PFSK-1 (cell line): Measurements from ENCODE around the gene PIKFYVE.

Experiments used
- FOXP2 ChIP-seq: optimal IDR thresholded peaks from 2 replicates; pipeline ENCODE3; 2011; ENCODE audit warnings: borderline replicate concordance, control low read depth, inconsistent platforms; ENCODE audit not compliant: insufficient read depth; ENCODE audit errors: extremely low read length, extremely low read depth
- POLR2AphosphoS5 ChIP-seq: IDR thresholded peaks from 2 replicates; pipeline ENCODE4 v1.6.1; 2012; ENCODE audit warnings: low read depth, mild to moderate bottlenecking, control low read depth, low read length, moderate library complexity
- REST ChIP-seq, 2 experiments: IDR thresholded peaks; 2 replicates each; pipeline versions ENCODE4 v1.6.1 to v1.8.0; 2011 to 2012; ENCODE audit warnings: low read depth in 2 of 2, low read length in 2 of 2, control low read depth in 1 of 2, inconsistent platforms in 1 of 2, mild to moderate bottlenecking in 1 of 2, moderate library complexity in 1 of 2; ENCODE audit not compliant: insufficient read depth in 1 of 2
- SIN3A ChIP-seq: IDR thresholded peaks from 2 replicates; pipeline ENCODE4 v1.6.1; 2012; ENCODE audit warnings: mild to moderate bottlenecking, low read length, moderate library complexity, borderline replicate concordance; ENCODE audit not compliant: insufficient read depth
- TAF1 ChIP-seq: IDR thresholded peaks from 2 replicates; pipeline ENCODE4 v1.6.1; 2012; ENCODE audit warnings: low read length, control low read depth, borderline replicate concordance; ENCODE audit not compliant: insufficient read depth

Gene PIKFYVE

GRCh38 chr2:208250388-208250787 is 15.7 kb upstream of the PIKFYVE start:
- TF ChIP-seq FOXP2, result no peak
- no peak for TF ChIP-seq REST (IDR thresholded peaks at IDR 0.05; ENCODE audit: insufficient read depth in 1 of 2, low read depth in 2 of 2, low read length in 2 of 2)
- TF ChIP-seq TAF1, result no peak
- no peak for TF ChIP-seq POLR2AphosphoS5
- no peak for TF ChIP-seq SIN3A

- TF ChIP-seq REST (IDR thresholded peaks at IDR 0.05; ENCODE audit: insufficient read depth in 1 of 2, low read depth in 2 of 2, low read length in 2 of 2), result no peak
- TF ChIP-seq FOXP2, result no peak
- TF ChIP-seq SIN3A, result no peak
- no peak for TF ChIP-seq POLR2AphosphoS5
- TF ChIP-seq TAF1, result no peak
Measured at GRCh38 chr2:208251098-208251497, 15.0 kb upstream of the PIKFYVE start.

GRCh38 chr2:208252716-208253492 is 13.2 kb upstream of the PIKFYVE start:
- no peak for TF ChIP-seq TAF1
- TF ChIP-seq FOXP2, result no peak
- TF ChIP-seq REST (IDR thresholded peaks at IDR 0.05; ENCODE audit: insufficient read depth in 1 of 2, low read depth in 2 of 2, low read length in 2 of 2), result no peak
- TF ChIP-seq POLR2AphosphoS5, result no peak
- TF ChIP-seq SIN3A, result no peak

GRCh38 chr2:208253600-208254117 is 12.4 kb upstream of the PIKFYVE start:
- no peak for TF ChIP-seq FOXP2
- TF ChIP-seq TAF1, result no peak
- no peak for TF ChIP-seq REST (IDR thresholded peaks at IDR 0.05; ENCODE audit: insufficient read depth in 1 of 2, low read depth in 2 of 2, low read length in 2 of 2)
- TF ChIP-seq SIN3A, result no peak
- no peak for TF ChIP-seq POLR2AphosphoS5
